ENCODE measurements around the gene DAPK2.

Gene DAPK2

DNA sequence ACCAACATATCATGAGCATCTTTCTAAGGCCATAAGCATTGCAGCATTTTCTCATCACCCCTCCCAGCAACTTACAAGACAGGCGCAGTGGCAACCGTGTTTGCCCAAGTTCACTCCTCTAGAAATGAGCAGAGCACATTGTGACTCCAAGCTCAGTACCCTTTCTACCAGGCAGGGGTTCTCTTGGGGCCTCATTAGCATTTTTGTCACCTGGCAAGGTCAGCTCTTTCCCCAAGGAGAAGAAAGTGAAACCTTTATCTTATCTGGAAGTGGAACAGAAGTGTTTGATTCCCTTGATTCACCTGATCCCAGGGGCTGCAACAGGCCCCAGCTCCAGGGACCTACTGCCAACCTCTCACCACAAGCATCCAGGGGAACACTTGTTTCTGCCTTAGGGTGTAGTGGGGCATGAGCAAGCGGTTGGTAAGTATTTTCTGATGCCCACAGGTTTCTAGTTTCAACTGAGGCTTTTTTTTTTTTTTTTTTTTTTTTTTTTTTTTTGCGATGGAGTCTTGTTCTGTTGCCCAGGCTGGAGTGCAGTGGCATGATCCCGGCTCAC is 168.5 kb downstream of the DAPK2 start:
- TF ChIP-seq, protein P1, sequence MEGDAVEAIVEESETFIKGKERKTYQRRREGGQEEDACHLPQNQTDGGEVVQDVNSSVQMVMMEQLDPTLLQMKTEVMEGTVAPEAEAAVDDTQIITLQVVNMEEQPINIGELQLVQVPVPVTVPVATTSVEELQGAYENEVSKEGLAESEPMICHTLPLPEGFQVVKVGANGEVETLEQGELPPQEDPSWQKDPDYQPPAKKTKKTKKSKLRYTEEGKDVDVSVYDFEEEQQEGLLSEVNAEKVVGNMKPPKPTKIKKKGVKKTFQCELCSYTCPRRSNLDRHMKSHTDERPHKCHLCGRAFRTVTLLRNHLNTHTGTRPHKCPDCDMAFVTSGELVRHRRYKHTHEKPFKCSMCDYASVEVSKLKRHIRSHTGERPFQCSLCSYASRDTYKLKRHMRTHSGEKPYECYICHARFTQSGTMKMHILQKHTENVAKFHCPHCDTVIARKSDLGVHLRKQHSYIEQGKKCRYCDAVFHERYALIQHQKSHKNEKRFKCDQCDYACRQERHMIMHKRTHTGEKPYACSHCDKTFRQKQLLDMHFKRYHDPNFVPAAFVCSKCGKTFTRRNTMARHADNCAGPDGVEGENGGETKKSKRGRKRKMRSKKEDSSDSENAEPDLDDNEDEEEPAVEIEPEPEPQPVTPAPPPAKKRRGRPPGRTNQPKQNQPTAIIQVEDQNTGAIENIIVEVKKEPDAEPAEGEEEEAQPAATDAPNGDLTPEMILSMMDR (conservative IDR thresholded peaks at IDR 0.05; ENCODE audit: low read depth, low read length): no peak
- Histone ChIP-seq H3K4me2 (no peak overlapping the region), H3K79me2 (ENCODE audit: insufficient read depth, low read depth) (no peaks in the 10 kb centered on the region), H4K20me1 (ENCODE audit: insufficient read depth) (no peaks in the 10 kb centered on the region), H3K27ac (no peak overlapping the region), H3K27me3 (ENCODE audit: insufficient read depth, low read depth) (no peaks in the 10 kb centered on the region), H3K4me1 (ENCODE audit: low read depth, poor library complexity, severe bottlenecking) (peaks cover 5% of the 10 kb centered on the region), H3K36me3 (ENCODE audit: insufficient read depth) (no peaks in the 10 kb centered on the region), H3K9ac (no peak overlapping the region), H2AFZ (ENCODE audit: low read depth) (no peak overlapping the region), H3K4me3 (IDR thresholded peaks at IDR 0.05; ENCODE audit: insufficient read depth, low read depth, low read length) (no peak overlapping the region)

DNA sequence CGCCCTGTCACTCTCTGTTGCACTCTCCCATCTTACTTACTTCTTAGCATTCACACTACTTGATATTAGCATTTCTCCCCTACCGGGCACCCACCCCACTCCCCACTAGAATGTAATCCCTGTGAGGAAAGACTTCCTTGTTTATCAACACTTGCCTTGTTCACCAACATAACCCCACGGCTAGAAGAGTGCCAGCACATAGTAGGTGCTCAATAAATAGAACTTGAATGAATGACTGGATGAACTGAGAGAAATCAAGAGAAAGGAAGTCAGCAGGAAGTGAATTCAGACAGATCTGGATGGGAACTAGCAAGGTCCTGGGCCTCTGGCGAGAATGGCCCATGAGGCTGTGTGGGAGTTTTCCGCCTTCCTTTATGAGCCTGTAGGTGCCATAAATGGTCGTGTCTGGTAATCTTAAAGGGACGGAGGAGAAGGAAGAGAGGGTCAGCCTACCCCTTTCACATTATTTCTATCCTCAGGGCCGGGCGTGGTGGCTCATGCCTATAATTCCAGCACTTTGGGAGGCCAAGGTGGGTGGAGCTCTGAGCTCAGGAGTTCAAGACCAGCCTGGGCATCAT is 170.1 kb downstream of the DAPK2 start:
- H3K79me2 ChIP-seq (ENCODE audit: insufficient read depth, low read depth): no peaks in the 10 kb centered on the region
- H2AFZ ChIP-seq (ENCODE audit: low read depth): no peak overlapping the region
- H3K27me3 ChIP-seq (ENCODE audit: insufficient read depth, low read depth): no peaks in the 10 kb centered on the region
- H3K4me1 ChIP-seq (ENCODE audit: low read depth, poor library complexity, severe bottlenecking): peaks cover 5% of the 10 kb centered on the region
- H3K4me2 ChIP-seq: no peak overlapping the region
- H3K36me3 ChIP-seq (ENCODE audit: insufficient read depth): no peaks in the 10 kb centered on the region
- TF ChIP-seq, protein P1 (conservative IDR thresholded peaks at IDR 0.05; ENCODE audit: low read depth, low read length): no peak
- no peak overlapping the region for H3K9ac ChIP-seq
- H3K27ac ChIP-seq: no peak overlapping the region
- H3K4me3 ChIP-seq (IDR thresholded peaks at IDR 0.05; ENCODE audit: insufficient read depth, low read depth, low read length): no peak overlapping the region
- no peaks in the 10 kb centered on the region for H4K20me1 ChIP-seq (ENCODE audit: insufficient read depth)

DNA sequence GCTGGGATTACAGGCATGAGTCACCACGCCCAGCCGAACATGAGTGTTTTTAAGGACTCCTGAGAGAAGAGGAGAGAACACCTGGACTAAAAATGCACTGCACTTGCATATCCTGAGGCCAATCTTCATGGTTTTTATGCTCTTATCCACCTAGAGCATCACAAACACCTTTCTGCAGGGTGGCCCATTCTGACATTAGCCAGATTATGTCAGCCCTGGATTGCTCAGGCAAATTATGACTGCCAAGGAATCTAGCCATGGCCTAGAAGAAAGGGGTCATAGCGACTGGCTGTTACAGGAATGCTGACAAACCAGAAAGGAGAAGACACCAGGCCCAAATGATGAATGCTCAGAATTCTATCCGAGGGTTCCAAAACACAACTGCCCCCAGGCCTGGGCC is 171.7 kb downstream of the DAPK2 start:
- Histone ChIP-seq H3K4me1 (ENCODE audit: low read depth, poor library complexity, severe bottlenecking) (peaks cover 5% of the 10 kb centered on the region), H3K79me2 (ENCODE audit: insufficient read depth, low read depth) (no peaks in the 10 kb centered on the region), H3K27ac (no peak overlapping the region), H2AFZ (ENCODE audit: low read depth) (no peak overlapping the region), H3K36me3 (ENCODE audit: insufficient read depth) (no peaks in the 10 kb centered on the region), H3K4me2 (no peak overlapping the region), H3K4me3 (IDR thresholded peaks at IDR 0.05; ENCODE audit: insufficient read depth, low read depth, low read length) (no peak overlapping the region), H4K20me1 (ENCODE audit: insufficient read depth) (no peaks in the 10 kb centered on the region), H3K9ac (no peak overlapping the region), H3K27me3 (ENCODE audit: insufficient read depth, low read depth) (no peaks in the 10 kb centered on the region)
- TF ChIP-seq, protein P1 (conservative IDR thresholded peaks at IDR 0.05; ENCODE audit: low read depth, low read length): no peak

DNA sequence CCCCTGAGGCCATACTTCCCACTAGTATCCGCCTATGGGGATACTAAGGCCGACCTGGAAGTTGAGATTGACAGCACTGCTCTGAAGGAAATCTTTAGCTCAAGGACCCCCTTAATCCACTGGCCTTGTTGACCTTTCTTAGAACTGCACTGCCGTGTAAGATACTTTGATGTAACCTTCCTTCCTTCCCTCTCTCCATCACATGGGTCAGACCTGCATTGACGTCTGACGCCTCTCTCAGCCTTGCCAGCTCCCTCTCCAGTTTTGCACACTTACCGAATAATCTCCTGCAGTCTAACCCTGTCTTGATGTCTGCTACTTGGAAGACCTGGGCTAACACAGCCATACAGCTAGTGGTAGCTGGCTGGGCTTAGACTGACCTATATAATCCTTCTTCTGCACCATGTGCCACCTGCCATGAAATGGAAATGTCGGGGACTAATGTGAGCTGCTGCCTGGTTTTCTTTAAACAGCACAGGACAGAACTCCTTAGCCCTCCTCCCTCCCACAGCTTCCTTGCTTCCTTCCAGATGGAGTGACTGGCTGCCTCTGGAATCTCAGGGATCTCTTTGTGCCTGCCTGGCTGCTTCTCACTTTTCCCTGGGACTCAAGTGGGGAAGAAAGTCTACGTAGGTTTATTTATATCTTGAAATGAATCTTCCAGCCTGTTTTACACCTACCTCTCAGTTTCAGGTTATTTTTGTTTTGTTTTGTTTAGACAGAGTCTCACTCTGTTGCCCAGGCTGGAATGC is 173.3 kb downstream of the DAPK2 start:
- H4K20me1 ChIP-seq (ENCODE audit: insufficient read depth): no peaks in the 10 kb centered on the region
- no peaks in the 10 kb centered on the region for H3K79me2 ChIP-seq (ENCODE audit: insufficient read depth, low read depth)
- H3K27me3 ChIP-seq (ENCODE audit: insufficient read depth, low read depth): no peaks in the 10 kb centered on the region
- H3K36me3 ChIP-seq (ENCODE audit: insufficient read depth): no peaks in the 10 kb centered on the region
- H3K4me3 ChIP-seq (IDR thresholded peaks at IDR 0.05; ENCODE audit: insufficient read depth, low read depth, low read length): no peak overlapping the region
- H3K4me2 ChIP-seq: no peak overlapping the region
- H3K4me1 ChIP-seq (ENCODE audit: low read depth, poor library complexity, severe bottlenecking): peaks cover 5% of the 10 kb centered on the region
- TF ChIP-seq, protein P1 (conservative IDR thresholded peaks at IDR 0.05; ENCODE audit: low read depth, low read length): no peak
- H3K9ac ChIP-seq: no peak overlapping the region
- H3K27ac ChIP-seq: no peak overlapping the region
- no peak overlapping the region for H2AFZ ChIP-seq (ENCODE audit: low read depth)

Data from KMS-11 (cell line).